HepG2 (cell line): ENCODE measurements around the gene GTF2A1. TPM values are rescaled to one million over a fixed set of nuclear protein-coding genes. Genes with fewer than 3 reads are reported as not detected.

Experiments
- ARID3A ChIP-seq: IDR thresholded peaks from 2 replicates; pipeline ENCODE4 v1.6.1; 2012; ENCODE audit warnings: low read depth, low read length, improper control_type of control experiment
- ATRX ChIP-seq: sonication (generic); formaldehyde crosslinking; IDR thresholded peaks from 2 replicates; pipeline ENCODE4 v1.4.0; 2020; ENCODE audit warnings: missing genetic modification reagents, borderline replicate concordance
- CEBPG ChIP-seq: IDR thresholded peaks from 2 replicates; pipeline ENCODE4 v1.6.1; 2016
- CERS6 ChIP-seq: sonication (generic); formaldehyde crosslinking; IDR thresholded peaks from 2 replicates; pipeline ENCODE4 v1.5.0; 2020; ENCODE audit warnings: missing genetic modification reagents
- ELF3 ChIP-seq: IDR thresholded peaks from 2 replicates; pipeline ENCODE4 v1.6.1; 2016; ENCODE audit warnings: missing genetic modification reagents, missing compliant biosample characterization
- MXI1 ChIP-seq: IDR thresholded peaks from 3 replicates; pipeline ENCODE4 v1.6.1; 2012; ENCODE audit warnings: low read depth, low read length, inconsistent platforms, borderline replicate concordance
- NCOA1 ChIP-seq: sonication (generic); formaldehyde crosslinking; IDR thresholded peaks from 2 replicates; pipeline ENCODE4 v1.9.0; 2021; ENCODE audit warnings: missing genetic modification reagents
- RARA ChIP-seq: IDR thresholded peaks from 2 replicates; pipeline ENCODE4 v1.6.1; 2016; ENCODE audit warnings: missing genetic modification reagents, missing compliant biosample characterization
- SNAPC4 ChIP-seq: sonication (generic); formaldehyde crosslinking; IDR thresholded peaks from 2 replicates; pipeline ENCODE4 v1.4.0; 2020; ENCODE audit warnings: mild to moderate bottlenecking, missing genetic modification reagents
- TERF1 ChIP-seq: sonication (generic); formaldehyde crosslinking; IDR thresholded peaks from 2 replicates; pipeline ENCODE4 v1.8.0; 2022; ENCODE audit warnings: mild to moderate bottlenecking, missing genetic modification reagents, moderate library complexity
- TFDP1 ChIP-seq: IDR thresholded peaks from 2 replicates; pipeline ENCODE4 v1.6.1; 2016; ENCODE audit warnings: missing compliant biosample characterization, missing genetic modification reagents, borderline replicate concordance
- ZNF12 ChIP-seq: sonication (generic); formaldehyde crosslinking; IDR thresholded peaks from 2 replicates; pipeline ENCODE4 v1.5.0; 2020; ENCODE audit warnings: missing genetic modification reagents
- ZNF556 ChIP-seq: sonication (generic); formaldehyde crosslinking; IDR thresholded peaks from 2 replicates; pipeline ENCODE4 v1.4.0; 2020; ENCODE audit warnings: mild to moderate bottlenecking, missing genetic modification reagents, borderline replicate concordance
- ZNF557 ChIP-seq: sonication (generic); formaldehyde crosslinking; IDR thresholded peaks from 2 replicates; pipeline ENCODE4 v1.4.0; 2020; ENCODE audit warnings: missing genetic modification reagents
- ZNF607 ChIP-seq: sonication (generic); formaldehyde crosslinking; IDR thresholded peaks from 2 replicates; pipeline ENCODE4 v1.5.1; 2020; ENCODE audit warnings: missing genetic modification reagents, mild to moderate bottlenecking, borderline replicate concordance
- ZNF652 ChIP-seq: IDR thresholded peaks from 2 replicates; pipeline ENCODE4 v1.6.1; 2016; ENCODE audit warnings: low read depth, borderline replicate concordance
- polyA plus RNA-seq, 8 experiments: library from polyadenylated mRNA; depleted of rRNA in 3 of 8; stranded (reverse) in 7 of 8; unstranded in 1 of 8; fragments of >200 nt; fragmentation: Illumina TruSeq in 4 of 8; extraction: Trizol in 4 of 8; gene quantifications; 2 replicates each; pipeline versions ENCODE4 v1.2.1 to v1.2.3, GENCODE V29; 2011 to 2016; ENCODE audit warnings: low read depth in 4 of 8, missing spikeins in 1 of 8, mixed read lengths in 1 of 8; ENCODE audit not compliant: insufficient read depth in 1 of 8
- total RNA-seq, 5 experiments: library from RNA; depleted of rRNA; stranded (reverse); fragments of >200 nt; fragmentation: Illumina TruSeq; extraction: Trizol; gene quantifications; 2 replicates each; pipeline ENCODE4 v1.2.3, GENCODE V29; 2016; ENCODE audit warnings: low read depth in 1 of 5

The GTF2A1 gene
- total and polyA plus RNA-seq, 2 of the 13 experiments (the other 11 are each of a cell fraction or from before 2014, with no cell fraction given): 14.9 to 17.5 TPM

- TF ChIP-seq TERF1 (CRISPR knock-in tag) (no peak), MXI1 (no peak), NCOA1 (CRISPR knock-in tag) (no peak), ZNF12 (CRISPR knock-in tag) (no peak), ARID3A (no peak), ZNF557 (CRISPR knock-in tag) (no peak), ELF3 (CRISPR knock-in tag) (peak; percentile 87), RARA (CRISPR knock-in tag) (no peak), ZNF556 (no peak), ATRX (CRISPR knock-in tag) (no peak), ZNF652 (CRISPR knock-in tag) (no peak), ZNF607 (CRISPR knock-in tag) (no peak), SNAPC4 (CRISPR knock-in tag) (no peak), CEBPG (CRISPR knock-in tag) (peak; percentile 91), TFDP1 (CRISPR knock-in tag) (no peak), CERS6 (no peak)
Observed at GRCh38 chr14:81165188-81165587, 55.6 kb downstream of the GTF2A1 start (continued).
